HG03575 (cell line): ENCODE data around the gene MTMR2.
"Not testable (repeated sequence)": the region's sequence is repeated elsewhere in the genome, so short reads cannot be mapped to it uniquely, and the experiment has no call there.

Experiments
- ATAC-seq: cut with Tn5 transposase; IDR thresholded peaks from one replicate; pipeline ENCODE4 v1.9.1; 2021; ENCODE audit not compliant: unreplicated experiment, insufficient number of reproducible peaks, low FRiP score; ENCODE audit errors: extremely low read depth

MTMR2 gene

GRCh38 chr11:95892492-95892891 lies 31.4 kb downstream of the MTMR2 start:
- no peak for ATAC-seq

GRCh38 chr11:95891423-95892170 lies 32.3 kb downstream of the MTMR2 start:
- no peak for ATAC-seq

GRCh38 chr11:95888852-95889251 lies 35.1 kb downstream of the MTMR2 start:
- no peak for ATAC-seq

GRCh38 chr11:95888439-95888838 lies 35.5 kb downstream of the MTMR2 start:
- ATAC-seq = no peak

GRCh38 chr11:95886462-95886861 lies 37.4 kb downstream of the MTMR2 start:
- no peak for ATAC-seq

GRCh38 chr11:95884802-95885201 lies 39.1 kb downstream of the MTMR2 start:
- ATAC-seq = no peak

- ATAC-seq = no peak
Observed at GRCh38 chr11:95884376-95884775, 39.5 kb downstream of the MTMR2 start.

- no peak for ATAC-seq
Observed at GRCh38 chr11:95883381-95883780, 40.5 kb downstream of the MTMR2 start.

- no peak for ATAC-seq
Observed at GRCh38 chr11:95877291-95877690, 46.6 kb downstream of the MTMR2 start.

GRCh38 chr11:95870877-95871276 lies 53.0 kb downstream of the MTMR2 start:
- ATAC-seq = not testable (repeated sequence)

GRCh38 chr11:95867105-95867504 lies 56.8 kb downstream of the MTMR2 start:
- no peak for ATAC-seq

- no peak for ATAC-seq
Observed at GRCh38 chr11:95863486-95864140, 60.3 kb downstream of the MTMR2 start.

- ATAC-seq = not testable (repeated sequence)
Observed at GRCh38 chr11:95860024-95860423, 63.9 kb downstream of the MTMR2 start.

- not testable (repeated sequence) for ATAC-seq
Observed at GRCh38 chr11:95854362-95854761, 69.5 kb downstream of the MTMR2 start.

GRCh38 chr11:95853862-95854261 lies 70.0 kb downstream of the MTMR2 start:
- no peak for ATAC-seq

GRCh38 chr11:95853138-95853537 lies 70.8 kb downstream of the MTMR2 start:
- no peak for ATAC-seq

- no peak for ATAC-seq
Observed at GRCh38 chr11:95850137-95850536, 73.8 kb downstream of the MTMR2 start.

- ATAC-seq = no peak
Observed at GRCh38 chr11:95849087-95849825, 74.7 kb downstream of the MTMR2 start.

GRCh38 chr11:95845167-95845566 lies 78.7 kb downstream of the MTMR2 start:
- no peak for ATAC-seq
